HG02763 (cell line): Measurements from ENCODE around the gene KHDRBS1.
A peak's percentile ranks its signal among the peaks of the same experiment; 100 is the strongest.
"Not testable (repeated sequence)": the region's sequence is repeated elsewhere in the genome, so short reads cannot be mapped to it uniquely, and the experiment has no call there.

Source experiments
- ATAC-seq: cut with Tn5 transposase; IDR thresholded peaks from one replicate; pipeline ENCODE4 v1.9.1; 2021; ENCODE audit warnings: mild to moderate bottlenecking, moderate library complexity; ENCODE audit not compliant: unreplicated experiment

The KHDRBS1 gene

GRCh38 chr1:32012709-32013385, 821 bp upstream of the KHDRBS1 start:
- no peak for ATAC-seq

- peak; percentile 25 for ATAC-seq
Measured at GRCh38 chr1:32014199-32014947, 705 bp downstream of the KHDRBS1 start.

DNA sequence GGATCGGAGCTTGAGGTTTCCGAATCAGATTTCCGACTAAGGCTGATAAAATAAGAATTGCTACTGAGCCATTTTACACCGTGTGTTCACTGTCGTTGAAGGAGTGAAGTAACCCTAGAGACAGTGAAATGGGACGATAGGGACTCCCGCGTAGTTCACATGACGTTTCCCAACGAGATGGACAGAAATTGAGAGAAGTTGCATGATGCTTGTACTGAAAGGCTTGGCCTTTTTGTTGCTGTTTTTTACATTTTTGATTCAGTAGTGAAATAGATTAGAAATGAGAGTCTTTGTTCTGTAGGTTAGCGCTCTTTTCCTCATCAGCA, 1.2 kb downstream of the KHDRBS1 start:
- no peak for ATAC-seq

GRCh38 chr1:32020339-32020738, 6.7 kb downstream of the KHDRBS1 start:
- ATAC-seq = no peak

- not testable (repeated sequence) for ATAC-seq
Measured at GRCh38 chr1:32021574-32022018, 7.9 kb downstream of the KHDRBS1 start.

DNA sequence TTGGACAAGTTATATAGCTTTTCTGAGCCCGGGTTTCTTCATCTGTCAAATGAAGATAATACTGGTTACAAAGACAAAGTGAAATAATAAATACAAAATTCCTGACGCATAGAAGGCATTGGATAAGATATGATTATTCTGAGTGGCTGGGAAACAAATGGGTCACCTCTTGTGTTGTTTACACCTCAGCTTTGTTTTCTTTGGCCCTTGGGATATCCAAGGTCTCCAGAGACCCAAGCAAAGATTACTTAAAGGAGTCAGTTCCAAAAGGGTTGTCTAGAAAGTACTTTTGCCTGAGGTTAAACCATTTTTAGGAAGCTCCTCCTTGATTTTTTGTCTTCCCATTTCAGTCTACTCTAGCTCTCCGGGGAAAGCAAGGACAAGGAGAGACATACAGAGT, 9.7 kb downstream of the KHDRBS1 start:
- no peak for ATAC-seq

- no peak for ATAC-seq
Measured at GRCh38 chr1:32025515-32025914, 11.8 kb downstream of the KHDRBS1 start.

GRCh38 chr1:32028746-32029145, 15.1 kb downstream of the KHDRBS1 start:
- no peak for ATAC-seq

DNA sequence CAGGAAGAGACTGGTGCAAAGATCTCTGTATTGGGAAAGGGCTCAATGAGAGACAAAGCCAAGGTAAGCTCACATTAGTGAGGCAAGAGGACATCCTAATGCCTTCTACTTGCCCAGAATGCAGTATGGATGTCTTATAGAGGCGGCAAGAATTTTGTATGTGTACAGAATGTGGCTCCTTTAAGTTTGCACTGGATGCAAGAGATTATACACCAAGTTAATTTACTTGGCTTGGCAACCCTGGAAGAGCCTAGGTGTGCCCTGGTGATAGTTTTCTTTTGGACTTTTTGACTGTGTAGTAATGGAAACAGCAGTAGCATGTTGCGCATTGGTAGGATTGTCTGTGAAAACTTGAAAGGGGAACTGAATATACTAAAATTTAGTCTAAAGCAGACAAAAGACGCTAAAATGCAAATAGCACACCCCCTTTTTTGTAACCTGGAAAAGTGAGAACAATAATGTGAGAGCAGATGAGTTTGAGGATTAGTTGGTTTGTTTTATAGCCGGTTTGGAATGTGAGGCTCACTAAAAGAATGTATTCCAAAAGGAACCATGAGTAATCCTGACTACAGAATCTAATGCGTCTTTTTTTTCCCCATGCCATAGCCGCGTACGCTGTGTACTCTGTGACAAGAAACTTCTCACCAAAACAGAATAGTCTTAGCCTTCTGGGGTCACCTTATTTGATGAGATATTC, 18.1 kb downstream of the KHDRBS1 start:
- no peak for ATAC-seq

DNA sequence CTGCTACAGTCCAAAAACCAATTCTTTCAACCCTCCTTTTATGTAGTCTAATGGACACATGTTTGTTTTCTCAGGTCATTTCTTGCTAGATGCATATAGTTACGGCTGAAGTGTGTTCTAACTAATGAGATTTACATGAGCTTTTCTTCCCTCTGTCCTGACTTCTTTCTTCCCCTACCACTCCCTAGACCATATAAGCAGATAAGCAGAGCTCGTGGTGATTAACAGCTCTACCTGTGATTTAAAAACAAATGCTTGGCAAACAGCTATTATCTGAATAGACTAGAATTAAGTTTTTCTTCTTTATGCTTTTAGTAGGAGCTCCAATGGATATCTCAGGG, 18.6 kb downstream of the KHDRBS1 start:
- ATAC-seq = no peak

DNA sequence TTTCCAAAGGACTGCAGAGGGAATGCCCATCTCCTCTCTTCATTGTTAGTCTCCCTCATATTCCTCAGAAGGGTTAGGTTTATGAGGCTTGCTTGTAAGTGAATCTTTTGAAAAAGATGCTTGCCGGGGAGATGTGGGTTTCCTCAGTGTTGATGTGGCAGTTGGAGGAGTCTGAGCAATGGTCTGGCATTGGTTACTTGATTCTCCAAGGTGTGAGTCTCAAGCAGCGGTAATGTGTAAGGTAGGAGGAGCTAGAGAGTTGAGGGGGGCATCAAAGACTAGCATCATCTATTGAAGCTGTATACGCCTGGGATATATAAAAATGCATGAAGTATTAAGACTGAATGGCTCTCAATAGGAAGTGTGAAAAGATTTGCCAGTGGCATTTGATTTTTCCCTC, 21.5 kb downstream of the KHDRBS1 start:
- no peak for ATAC-seq

- no peak for ATAC-seq
Measured at GRCh38 chr1:32040711-32041110, 27.0 kb downstream of the KHDRBS1 start.

DNA sequence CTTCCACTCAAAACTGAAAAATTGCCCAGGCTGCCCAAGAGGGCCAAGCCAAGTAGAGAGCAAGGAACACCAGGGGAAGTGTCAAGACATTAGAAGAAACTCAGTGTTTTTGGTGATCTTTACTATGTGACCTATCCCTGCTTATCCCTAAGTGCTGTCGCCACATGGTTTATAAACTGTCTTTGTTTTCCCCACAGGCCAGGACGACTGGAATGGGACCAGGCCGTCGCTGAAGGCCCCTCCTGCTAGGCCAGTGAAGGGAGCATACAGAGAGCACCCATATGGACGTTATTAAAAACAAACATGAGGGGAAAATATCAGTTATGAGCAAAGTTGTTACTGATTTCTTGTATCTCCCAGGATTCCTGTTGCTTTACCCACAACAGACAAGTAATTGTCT, 28.7 kb downstream of the KHDRBS1 start:
- no peak for ATAC-seq

GRCh38 chr1:32044234-32044633, 30.6 kb downstream of the KHDRBS1 start:
- no peak for ATAC-seq

DNA sequence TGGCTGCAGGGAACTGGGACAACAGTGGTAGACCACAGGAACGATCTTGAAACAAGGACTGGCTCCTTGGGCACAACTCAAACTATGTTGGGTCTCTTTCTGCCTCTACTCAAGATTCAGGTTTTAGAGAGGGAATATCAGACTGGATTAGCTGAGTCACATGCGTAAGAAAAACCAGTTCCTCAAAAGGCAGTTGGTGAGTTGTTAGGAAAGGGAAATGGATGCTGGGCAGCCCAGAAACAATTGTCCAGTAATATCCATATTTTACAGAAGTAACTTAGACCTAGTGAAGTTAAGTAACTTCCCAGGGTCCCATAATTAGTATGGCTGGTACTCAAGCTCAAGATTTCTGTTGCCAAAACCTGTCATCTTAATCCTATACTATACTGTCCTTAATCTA, 32.1 kb downstream of the KHDRBS1 start:
- ATAC-seq = no peak

- ATAC-seq = no peak
Measured at GRCh38 chr1:32047701-32048100, 34.0 kb downstream of the KHDRBS1 start.

- no peak for ATAC-seq
Measured at GRCh38 chr1:32048440-32048839, 34.8 kb downstream of the KHDRBS1 start.

GRCh38 chr1:32051706-32052105, 38.0 kb downstream of the KHDRBS1 start:
- no peak for ATAC-seq

DNA sequence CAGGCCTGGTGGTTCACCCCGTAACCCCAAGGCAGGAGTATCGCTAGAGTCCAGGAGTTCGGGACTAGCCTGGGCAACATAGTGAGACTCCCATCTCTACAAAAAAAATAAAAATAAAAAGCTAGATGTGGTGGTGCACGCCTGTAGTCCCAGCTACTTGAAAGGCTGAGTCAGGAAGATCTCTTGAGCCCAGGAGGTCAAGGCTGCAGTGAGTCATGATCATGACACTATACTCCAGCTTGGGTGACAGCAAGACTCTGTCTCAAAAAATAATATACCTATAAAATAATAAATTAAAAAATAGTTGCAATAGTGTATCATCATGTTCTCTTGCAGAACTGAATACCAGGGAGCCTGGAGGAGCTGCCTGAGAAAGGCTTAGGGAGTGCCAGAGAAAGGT, 39.2 kb downstream of the KHDRBS1 start:
- no peak for ATAC-seq

DNA sequence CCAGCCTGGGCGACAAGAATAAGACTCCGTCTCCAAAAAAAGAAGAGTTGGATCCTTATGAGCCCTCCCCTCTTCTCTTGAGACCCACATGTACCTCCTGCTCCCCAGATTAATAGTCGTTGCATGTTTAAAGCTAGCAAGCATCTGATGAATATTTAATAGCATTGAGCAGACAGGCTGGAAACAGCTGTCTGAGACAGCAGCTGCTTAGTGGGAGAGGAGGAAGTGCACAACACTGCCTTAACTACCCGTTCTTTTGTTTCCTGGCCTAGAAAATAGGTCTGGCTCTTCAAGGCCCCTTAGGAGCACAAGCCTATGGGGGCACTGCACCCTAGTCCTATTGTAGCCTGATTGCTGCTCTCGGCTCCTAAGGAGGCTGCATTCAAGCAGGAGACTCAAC, 41.7 kb downstream of the KHDRBS1 start:
- ATAC-seq = no peak

DNA sequence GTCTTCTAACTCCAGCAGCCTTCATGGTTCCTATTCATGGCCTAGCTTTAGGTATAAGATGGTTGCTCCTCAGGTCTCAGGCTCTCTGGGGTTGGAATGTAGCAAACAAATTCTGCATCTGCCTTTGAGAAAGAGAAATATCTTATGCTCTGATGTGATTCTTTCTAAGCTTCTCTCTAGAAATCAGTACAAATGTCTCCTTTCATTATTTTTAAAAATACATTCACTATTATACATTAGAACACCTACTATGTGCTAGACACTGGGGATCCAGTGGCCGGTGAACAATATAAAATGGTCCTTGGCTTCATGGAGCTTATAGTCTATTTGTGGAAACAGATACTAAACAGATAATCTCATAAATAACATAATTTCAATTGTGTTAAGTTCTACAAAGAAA, 42.9 kb downstream of the KHDRBS1 start:
- no peak for ATAC-seq

GRCh38 chr1:32060914-32061313, 47.2 kb downstream of the KHDRBS1 start:
- no peak for ATAC-seq
